SK-N-SH (cell line): ENCODE results near the gene SPATA13. TPM values are rescaled to one million over a fixed set of nuclear protein-coding genes. Genes with fewer than 3 reads are reported as not detected.
"Not testable (repeated sequence)": the region's sequence is repeated elsewhere in the genome, so short reads cannot be mapped to it uniquely, and the experiment has no call there.

ENCODE experiments used
- CTCF ChIA-PET: fragments of 300-600, 350-600 bp; formaldehyde crosslinking; extraction: SDS; loops from one replicate; lab custom pipeline; 2021; lab: Yijun Ruan, JAX
- POLR2A ChIA-PET: fragments of 350-600 bp; sonication (Branson Sonifier 250); formaldehyde crosslinking; extraction: SDS; loops from one replicate; lab custom pipeline; 2020; ENCODE audit warnings: antibody characterized with exemption, inconsistent platforms; lab: Yijun Ruan, JAX
- DNase-seq: peaks from one replicate; pipeline ENCODE4 v3.0.0; 2012
- H2AFZ ChIP-seq: fragments of 200-600 bp; sonication (generic); 2 replicates; pipeline ENCODE4 v1.8.1; 2016; ENCODE audit warnings: antibody characterized with exemption, mild to moderate bottlenecking, low read depth
- H3F3A ChIP-seq: fragments of 200-600 bp; sonication (generic); replicated peaks from 2 replicates; pipeline ENCODE3; 2016; ENCODE audit warnings: antibody characterized with exemption, mild to moderate bottlenecking; ENCODE audit not compliant: insufficient read depth
- H3K27ac ChIP-seq, 2 experiments: fragments of 200-500 bp in 1 of 2; fragments of 200-600 bp in 1 of 2; sonication (Bioruptor generic) in 1 of 2; sonication (generic), shearing (Covaris generic) in 1 of 2; 2 replicates each; pipeline versions ENCODE4 v1.5.1 to v1.6.1; 2014 to 2016; ENCODE audit warnings: low read depth in 2 of 2, inconsistent platforms in 1 of 2, low read length in 1 of 2, mild to moderate bottlenecking in 1 of 2, mixed read lengths in 1 of 2
- H3K27me3 ChIP-seq: fragments of 200-600 bp; sonication (generic), shearing (Covaris generic); 2 replicates; pipeline ENCODE4 v1.6.1; 2016; ENCODE audit warnings: mixed run types; ENCODE audit not compliant: insufficient read depth
- H3K36me3 ChIP-seq, 2 experiments: fragments of 200-500 bp in 1 of 2; fragments of 200-600 bp in 1 of 2; sonication (Bioruptor generic) in 1 of 2; sonication (generic) in 1 of 2; replicated peaks in 1 of 2; 2 replicates each; pipeline versions ENCODE3 to v1.5.1; 2014 to 2016; ENCODE audit warnings: low read length in 1 of 2, mild to moderate bottlenecking in 1 of 2; ENCODE audit not compliant: insufficient read depth in 2 of 2, control insufficient read depth in 1 of 2
- H3K4me1 ChIP-seq, 2 experiments: fragments of 200-500 bp in 1 of 2; fragments of 200-600 bp in 1 of 2; sonication (Bioruptor generic) in 1 of 2; sonication (generic), shearing (Covaris generic) in 1 of 2; 2 replicates each; pipeline versions ENCODE4 v1.5.1 to v1.6.1; 2014 to 2016; ENCODE audit warnings: low read depth in 1 of 2, low read length in 1 of 2, mixed run types in 1 of 2; ENCODE audit not compliant: insufficient read depth in 2 of 2, control insufficient read depth in 1 of 2
- H3K4me2 ChIP-seq: fragments of 200-600 bp; sonication (generic), shearing (Covaris generic); 2 replicates; pipeline ENCODE4 v1.6.1; 2017; ENCODE audit warnings: mixed run types
- H3K4me3 ChIP-seq, 2 experiments: fragments of 200-500 bp in 1 of 2; fragments of 200-600 bp in 1 of 2; sonication (Bioruptor generic) in 1 of 2; sonication (generic), shearing (Covaris generic) in 1 of 2; 2 replicates each; pipeline versions ENCODE4 v1.5.1 to v1.8.1; 2014 to 2016; ENCODE audit warnings: low read depth in 2 of 2, inconsistent platforms in 1 of 2, low read length in 1 of 2, mild to moderate bottlenecking in 1 of 2, mixed read lengths in 1 of 2, moderate library complexity in 1 of 2
- H3K79me2 ChIP-seq: fragments of 200-600 bp; sonication (generic); 2 replicates; pipeline ENCODE4 v1.8.1; 2017; ENCODE audit warnings: mild to moderate bottlenecking; ENCODE audit not compliant: insufficient read depth
- H3K9ac ChIP-seq: fragments of 200-600 bp; sonication (generic); 2 replicates; pipeline ENCODE4 v1.6.1; 2017; ENCODE audit warnings: mixed run types
- H3K9me2 ChIP-seq: fragments of 200-600 bp; sonication (generic); 2 replicates; pipeline ENCODE4 v1.6.1; 2017; ENCODE audit warnings: mixed run types
- H3K9me3 ChIP-seq: fragments of 200-600 bp; sonication (generic); 2 replicates; pipeline ENCODE4 v1.6.1; 2017; ENCODE audit warnings: mixed run types, mild to moderate bottlenecking, moderate library complexity
- H4K20me1 ChIP-seq: fragments of 200-600 bp; sonication (generic); 2 replicates; pipeline ENCODE4 v1.6.1; 2017; ENCODE audit warnings: mild to moderate bottlenecking, mixed run types; ENCODE audit not compliant: insufficient read depth
- CHD2 ChIP-seq: fragments of 150-350 bp; IDR thresholded peaks from 2 replicates; pipeline ENCODE4 v1.6.1; 2018; ENCODE audit warnings: low read length; ENCODE audit not compliant: partially characterized antibody
- ELF1 ChIP-seq: IDR thresholded peaks from 2 replicates; pipeline ENCODE4 v1.4.0; 2012
- JUND ChIP-seq: IDR thresholded peaks from 2 replicates; pipeline ENCODE4 v1.4.0; 2012
- MXI1 ChIP-seq: IDR thresholded peaks from 2 replicates; pipeline ENCODE4 v1.6.1; 2012; ENCODE audit warnings: mild to moderate bottlenecking, low read depth, low read length, improper control_type of control experiment
- NFIC ChIP-seq: IDR thresholded peaks from 2 replicates; pipeline ENCODE4 v1.4.0; 2012; ENCODE audit warnings: borderline replicate concordance
- PBX3 ChIP-seq: IDR thresholded peaks from 2 replicates; pipeline ENCODE4; 2012
- RCOR1 ChIP-seq: fragments of 150-350 bp; IDR thresholded peaks from 2 replicates; pipeline ENCODE4 v1.6.1; 2017; ENCODE audit warnings: antibody characterized with exemption, low read length
- RFX5 ChIP-seq: IDR thresholded peaks from 2 replicates; pipeline ENCODE4 v1.6.1; 2012; ENCODE audit warnings: mild to moderate bottlenecking, improper control_type of control experiment, low read length
- SMC3 ChIP-seq: IDR thresholded peaks from 2 replicates; pipeline ENCODE4 v1.6.1; 2012; ENCODE audit warnings: low read depth, low read length, improper control_type of control experiment
- TCF12 ChIP-seq: IDR thresholded peaks from 2 replicates; pipeline ENCODE4 v1.4.0; 2012
- WGBS: methylation state at CpG from one replicate; pipeline ENCODE4 v1.1.6; 2017; ENCODE audit warnings: low lambda C conversion rate; 5-methylcytosine and 5-hydroxymethylcytosine counted together
- polyA plus RNA-seq, 3 experiments: library from polyadenylated mRNA; depleted of rRNA; stranded (reverse); fragments of >200 nt; gene quantifications; 2 replicates each; pipeline ENCODE4 v1.2.3, GENCODE V29; 2012

Gene SPATA13
- polyA plus RNA-seq, 1 of the 3 experiments (the other 2 are of a cell fraction) = 4.3 TPM

DNA sequence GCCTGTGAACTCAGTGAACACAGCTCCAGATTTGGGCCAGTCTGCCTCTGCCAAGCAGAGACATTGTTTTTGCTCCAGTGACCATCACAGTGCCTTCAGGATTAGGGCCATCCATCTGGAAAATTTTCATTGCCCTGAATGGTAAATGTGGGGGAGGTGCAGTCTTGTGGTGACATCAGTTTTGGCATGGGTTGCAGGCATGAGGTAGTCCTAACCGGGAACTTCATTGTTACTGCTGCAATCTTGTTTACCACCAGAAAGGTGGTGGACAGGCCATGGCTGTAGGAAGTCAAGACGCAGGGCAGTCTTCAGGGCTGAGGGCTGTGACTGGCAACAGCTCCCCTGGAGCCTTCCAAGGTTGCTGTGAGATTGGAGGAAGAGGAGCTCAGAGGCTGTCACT lies 55.2 kb downstream of the SPATA13 start:
- Histone ChIP-seq H2AFZ (no peak overlapping the region), H3K9me3 (no peaks in the 10 kb centered on the region), H3K27ac (no peak overlapping the region), H3K4me2 (no peak overlapping the region), H3K4me1 (peaks cover 0 to 11% of the 10 kb centered on the region in 2 experiments; a peak in 2 of 4 replicates), H3K27me3 (no peaks in the 10 kb centered on the region), H4K20me1 (no peaks in the 10 kb centered on the region), H3F3A (no peaks in the 10 kb centered on the region), H3K4me3 (no peak overlapping the region), H3K9ac (no peak overlapping the region), H3K36me3 (no peaks in the 10 kb centered on the region), H3K79me2 (no peaks in the 10 kb centered on the region), H3K9me2 (no peaks in the 10 kb centered on the region)
- ChIA-PET POLR2A (no interaction called here), CTCF (interaction anchor here (0.8 to 2.7 kb wide), 8 partner anchors 9 to 294 kb away, joined by 3 to 15 read pairs (median 7); no protein-coding TSS in a partner anchor)
- no peak for TF ChIP-seq MXI1
- TF ChIP-seq JUND = no peak
- TF ChIP-seq RCOR1 = no peak
- TF ChIP-seq NFIC = peak; percentile 28; the same call in 1 of the 2 replicates
- no peak for TF ChIP-seq TCF12
- no peak for TF ChIP-seq PBX3
- no peak for TF ChIP-seq CHD2
- no peak for TF ChIP-seq RFX5
- no peak for DNase-seq
- WGBS = 60% methylated on average over 1 of the region's 2 CpGs

- Histone ChIP-seq H3K9me2 (no peaks in the 10 kb centered on the region), H3K9me3 (no peaks in the 10 kb centered on the region), H3K27me3 (no peaks in the 10 kb centered on the region), H4K20me1 (no peaks in the 10 kb centered on the region), H3K4me1 (peaks cover 0 to 11% of the 10 kb centered on the region in 2 experiments; a peak in 2 of 4 replicates), H3F3A (no peaks in the 10 kb centered on the region), H2AFZ (no peak overlapping the region), H3K4me3 (no peak overlapping the region), H3K9ac (no peak overlapping the region), H3K79me2 (no peaks in the 10 kb centered on the region), H3K36me3 (no peaks in the 10 kb centered on the region), H3K27ac (no peak overlapping the region), H3K4me2 (no peak overlapping the region)
- TF ChIP-seq NFIC = no peak
- TF ChIP-seq ELF1 = no peak
- TF ChIP-seq SMC3 = no peak
- TF ChIP-seq CHD2 = no peak
- CTCF ChIA-PET = interaction anchor here (0.8 to 2.7 kb wide), 6 partner anchors 13 to 294 kb away, joined by 3 to 15 read pairs (median 10); no protein-coding TSS in a partner anchor
- WGBS = 93% methylated on average over 4 of the region's 4 CpGs
- POLR2A ChIA-PET = no interaction called here
- DNase-seq = no peak
Observed at GRCh38 chr13:24216176-24216575, 55.7 kb downstream of the SPATA13 start.

- peaks cover 0 to 11% of the 10 kb centered on the region in 2 experiments; a peak in 2 of 4 replicates for H3K4me1 ChIP-seq
- H3F3A ChIP-seq, H3K9ac ChIP-seq, H3K27me3 ChIP-seq, POLR2A ChIA-PET, H2AFZ ChIP-seq, H3K9me2 ChIP-seq, H4K20me1 ChIP-seq, H3K79me2 ChIP-seq, H3K4me3 ChIP-seq, DNase-seq, H3K4me2 ChIP-seq, H3K36me3 ChIP-seq, H3K9me3 ChIP-seq, H3K27ac ChIP-seq: not testable (repeated sequence)
- CTCF ChIA-PET = interaction anchor here (2.0 to 4.5 kb wide), 3 partner anchors 12 to 295 kb away, joined by 6 to 58 read pairs (median 30); no protein-coding TSS in a partner anchor
- 95% methylated on average over 2 of the region's 2 CpGs for WGBS
Observed at GRCh38 chr13:24216779-24217178, 56.3 kb downstream of the SPATA13 start.
